GM19193 (cell line): ENCODE results near the gene PDE4D.

Source experiments
- POLR2A ChIP-seq: IDR thresholded peaks from 4 replicates; pipeline ENCODE4 v1.6.1; 2011; ENCODE audit not compliant: insufficient read depth, insufficient read length; ENCODE audit errors: extremely low read depth

The PDE4D gene

DNA sequence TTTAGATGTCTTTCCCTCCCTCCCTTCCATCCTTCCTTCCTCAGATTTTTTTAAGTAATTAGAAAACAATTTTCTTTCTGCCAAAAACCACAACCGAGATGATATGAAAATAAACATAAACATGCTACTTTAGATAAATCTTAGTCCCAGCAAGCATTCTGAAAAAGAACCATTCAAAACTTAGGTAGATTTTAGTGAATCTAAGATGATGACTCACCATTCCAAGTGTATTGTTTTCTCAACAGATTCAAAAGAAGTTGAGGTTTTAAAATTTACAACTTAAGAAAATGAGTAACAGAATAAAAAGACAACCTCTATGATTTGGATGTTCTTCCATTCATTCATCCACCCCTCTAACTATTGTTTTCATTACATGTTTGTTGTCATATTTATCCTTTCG lies 465.1 kb downstream of the PDE4D start:
- no peak for TF ChIP-seq POLR2A

DNA sequence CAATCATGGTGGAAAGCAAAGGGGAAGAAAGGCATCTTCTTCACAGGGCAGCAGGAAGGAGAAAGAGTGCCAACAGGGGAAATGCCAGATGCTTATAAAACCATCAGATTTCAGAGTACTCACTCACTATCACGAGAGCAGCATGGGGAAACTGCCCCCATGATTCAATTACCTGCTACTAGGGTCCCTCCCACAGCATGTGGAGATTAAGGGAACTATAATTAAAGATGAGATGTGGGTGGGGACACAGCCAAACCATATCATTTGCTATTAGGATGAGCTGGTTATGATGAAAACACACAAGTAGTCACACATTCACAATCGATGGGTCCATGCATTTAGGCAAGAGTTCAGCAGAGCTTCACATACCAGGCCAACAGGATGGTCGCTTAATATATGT lies 469.0 kb downstream of the PDE4D start:
- TF ChIP-seq POLR2A, result no peak

- no peak for TF ChIP-seq POLR2A
Measured at GRCh38 chr5:59423021-59423420, 470.5 kb downstream of the PDE4D start.

GRCh38 chr5:59421986-59422941 lies 471.3 kb downstream of the PDE4D start:
- TF ChIP-seq POLR2A, result no peak

GRCh38 chr5:59420596-59420995 lies 472.9 kb downstream of the PDE4D start:
- no peak for TF ChIP-seq POLR2A

DNA sequence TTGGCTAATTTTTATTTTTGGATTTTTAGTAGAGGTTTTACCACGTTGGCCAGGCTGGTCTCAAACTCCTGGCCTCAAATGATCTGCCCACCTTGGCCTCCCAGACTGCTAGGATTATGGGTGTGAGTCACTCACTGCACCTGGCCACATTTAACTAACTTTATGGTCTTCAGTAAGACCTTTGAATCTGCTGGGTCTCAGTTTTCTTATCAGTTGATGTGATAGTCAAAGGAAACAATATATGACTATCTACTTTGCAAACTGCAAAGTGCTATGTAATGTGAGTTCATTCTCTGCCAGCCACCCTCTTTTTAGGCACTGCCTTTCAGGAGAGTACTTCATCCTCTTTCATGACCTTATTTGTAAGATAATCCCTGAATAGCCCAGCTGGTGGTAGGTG lies 474.7 kb downstream of the PDE4D start:
- no peak for TF ChIP-seq POLR2A

DNA sequence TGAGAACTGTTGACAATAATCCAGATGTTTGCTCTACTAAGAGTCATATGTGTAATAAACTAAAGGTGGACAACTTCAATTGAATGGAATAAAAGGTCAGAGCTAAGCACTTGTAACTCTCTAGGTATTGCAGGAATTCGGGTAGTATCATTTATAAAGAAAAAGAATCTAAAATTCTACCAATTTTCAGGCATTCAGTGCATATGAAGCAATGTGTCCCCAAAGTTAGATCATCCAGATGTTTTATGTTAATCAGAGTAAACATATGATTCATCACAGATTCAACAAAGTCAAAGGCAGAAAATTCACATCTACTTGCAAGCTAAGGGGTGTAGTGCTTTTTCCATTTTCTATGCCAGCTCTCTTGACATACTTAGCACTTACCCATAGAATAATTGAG lies 477.1 kb downstream of the PDE4D start:
- no peak for TF ChIP-seq POLR2A

DNA sequence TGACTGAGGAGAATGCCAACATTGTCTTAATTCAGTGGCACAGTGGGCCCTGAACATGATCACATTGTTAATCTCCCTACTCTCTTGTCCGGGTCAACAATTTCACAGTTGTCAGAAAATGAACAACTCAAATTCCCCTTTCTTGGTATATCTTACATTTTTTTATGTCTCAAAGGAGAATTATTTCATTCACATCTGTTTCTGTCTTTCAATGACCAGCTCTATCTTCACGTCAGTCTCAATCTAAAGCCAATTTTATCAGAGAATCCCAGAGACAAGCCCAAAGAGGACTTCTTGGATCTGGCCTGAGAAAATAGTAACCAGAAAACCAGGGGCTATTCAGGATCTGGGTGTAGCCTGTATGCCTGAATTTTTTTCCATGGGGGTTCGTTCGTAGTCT lies 477.5 kb downstream of the PDE4D start:
- TF ChIP-seq POLR2A, result no peak

GRCh38 chr5:59412428-59412827 lies 481.1 kb downstream of the PDE4D start:
- TF ChIP-seq POLR2A, result no peak

GRCh38 chr5:59407967-59408366 lies 485.6 kb downstream of the PDE4D start:
- no peak for TF ChIP-seq POLR2A

DNA sequence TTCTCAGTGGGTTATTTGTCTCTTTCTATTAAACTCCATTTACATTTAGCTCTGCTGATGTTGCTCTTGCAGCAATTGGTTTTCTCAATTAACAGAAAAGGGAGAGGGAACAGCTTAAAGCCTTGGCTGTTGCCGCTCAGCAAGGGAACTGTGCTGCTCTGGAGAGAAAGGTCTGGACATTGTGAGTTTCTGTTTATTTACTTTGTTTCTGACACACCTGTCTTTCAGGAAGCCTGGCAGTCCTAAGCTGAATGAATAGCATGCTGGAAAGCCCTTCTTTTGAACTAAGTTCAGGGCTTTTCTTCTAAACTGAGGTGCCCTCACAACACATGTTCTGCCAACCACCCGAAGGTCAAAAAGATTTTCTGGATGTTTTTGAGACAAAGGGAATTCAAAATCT lies 491.9 kb downstream of the PDE4D start:
- no peak for TF ChIP-seq POLR2A

DNA sequence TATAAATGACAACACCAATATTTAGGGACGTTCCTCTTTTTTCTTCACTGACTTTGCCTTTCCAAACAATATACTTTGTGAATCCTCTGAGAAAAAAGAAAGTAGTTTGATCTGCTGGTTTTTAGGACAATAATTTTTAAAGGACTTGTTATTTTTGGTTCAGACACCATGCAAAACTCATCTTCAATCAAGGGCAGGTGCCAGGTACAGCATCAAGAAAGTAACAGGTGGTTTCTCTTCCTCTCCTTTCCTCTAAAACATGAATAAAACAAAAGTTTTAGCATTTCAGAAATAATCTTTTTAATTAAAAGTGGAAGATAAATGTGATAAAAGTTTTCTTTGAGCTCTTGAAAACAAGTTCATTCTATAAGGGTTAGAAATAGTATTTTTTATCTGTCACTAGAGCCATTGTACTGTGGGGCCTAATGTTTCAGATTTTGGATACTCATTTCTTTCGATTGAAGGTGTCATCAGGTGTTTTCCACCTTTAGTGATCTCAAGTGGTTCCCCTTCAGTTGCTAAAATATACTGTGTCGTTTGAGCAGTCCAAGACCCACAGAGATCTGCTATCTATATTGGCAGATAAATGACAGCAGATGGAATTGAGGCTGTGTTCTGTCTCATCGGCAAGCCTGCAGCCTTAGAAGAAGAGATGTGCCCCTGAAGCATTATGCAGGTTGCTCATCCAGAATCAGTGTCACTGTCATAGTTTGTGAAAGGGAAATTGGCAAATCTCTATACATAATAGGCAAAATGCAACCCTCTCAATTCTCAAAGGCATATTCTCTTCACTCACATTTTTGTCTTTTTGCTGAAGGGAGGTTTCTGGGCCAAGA lies 499.7 kb downstream of the PDE4D start:
- TF ChIP-seq POLR2A, result no peak

GRCh38 chr5:59391576-59391975 lies 501.9 kb downstream of the PDE4D start:
- no peak for TF ChIP-seq POLR2A

GRCh38 chr5:59390989-59391388 lies 502.5 kb downstream of the PDE4D start:
- no peak for TF ChIP-seq POLR2A

GRCh38 chr5:59390074-59390659 lies 503.4 kb downstream of the PDE4D start:
- no peak for TF ChIP-seq POLR2A
